GM12878 (cell line): ENCODE measurements around the gene OTX2. TPM values are rescaled to one million over a fixed set of nuclear protein-coding genes. Genes with fewer than 3 reads are reported as not detected.

Source experiments
- ATAC-seq: fragments of 200-7000 bp; cut with Tn5 transposase; 3 replicates; pipeline ENCODE4 v1.9.1; 2020; ENCODE audit warnings: mild to moderate bottlenecking, moderate library complexity
- BruUV-seq: library from RNA; stranded (reverse); fragments of 400-500 nt; replicated peaks from 2 replicates; lab custom pipeline; 2021; lab: Mats Ljungman, UMichigan
- CTCF ChIA-PET: fragments of 300-600 bp; sonication (Branson Sonifier 250); formaldehyde crosslinking; extraction: SDS; loops from one replicate; lab custom pipeline; 2021; ENCODE audit warnings: inconsistent platforms; lab: Yijun Ruan, JAX
- POLR2A ChIA-PET: fragments of 350-600 bp; formaldehyde crosslinking; extraction: SDS; loops from one replicate; lab custom pipeline; 2021; ENCODE audit warnings: inconsistent platforms; lab: Charles Lee
- RAD21 ChIA-PET: fragments of 300-600 bp; sonication (Branson Sonifier 250); formaldehyde crosslinking; loops from one replicate; lab custom pipeline; 2023; ENCODE audit warnings: antibody characterized with exemption; ENCODE audit not compliant: unreplicated experiment; lab: Charles Lee
- SMC1A ChIA-PET: fragments of 300-600 bp; sonication (Branson Sonifier 250); formaldehyde crosslinking; loops from one replicate; lab custom pipeline; 2023; ENCODE audit not compliant: unreplicated experiment, uncharacterized antibody; lab: Charles Lee
- DNase-seq: peaks from one replicate; pipeline ENCODE4 v3.0.0-alpha.2; 2011; ENCODE audit warnings: low read depth, low spot score
- FAIRE-seq: peaks from 3 replicates; lab custom pipeline; 2011; peaks lifted over from hg19 to GRCh38; lab: Jason Lieb, UNC
- H2AFZ ChIP-seq: 2 replicates; pipeline ENCODE4 v1.6.0; 2011; ENCODE audit warnings: low read depth, low read length, control low read depth; ENCODE audit not compliant: control insufficient read depth
- H3K27ac ChIP-seq: 2 replicates; pipeline ENCODE4 v1.5.1; 2011; ENCODE audit warnings: control low read depth; ENCODE audit not compliant: control insufficient read depth, insufficient read depth
- H3K27me3 ChIP-seq, 2 experiments: replicated peaks in 1 of 2; 2 replicates each; pipeline versions ENCODE4 v1.6.0 to v1.6.1; 2011; ENCODE audit warnings: low read length in 1 of 2; ENCODE audit not compliant: control insufficient read depth in 2 of 2, insufficient read depth in 2 of 2
- H3K36me3 ChIP-seq, 2 experiments: 2 replicates each; pipeline ENCODE4 v1.5.1; 2011; ENCODE audit warnings: low read length in 1 of 2; ENCODE audit not compliant: control insufficient read depth in 2 of 2, insufficient read depth in 2 of 2
- H3K4me1 ChIP-seq: 2 replicates; pipeline ENCODE4 v1.6.1; 2011; ENCODE audit warnings: mild to moderate bottlenecking, low read length, moderate library complexity, mixed read lengths; ENCODE audit not compliant: control insufficient read depth, insufficient read depth
- H3K4me2 ChIP-seq: 2 replicates; pipeline ENCODE4 v1.6.0; 2011; ENCODE audit warnings: control low read depth; ENCODE audit not compliant: control insufficient read depth, insufficient read depth
- H3K4me3 ChIP-seq: fragments of 200-600 bp; sonication (generic); 2 replicates; pipeline ENCODE4 v1.5.1; 2016
- H3K79me2 ChIP-seq: 2 replicates; pipeline ENCODE4 v1.6.0; 2011; ENCODE audit warnings: low read length; ENCODE audit not compliant: control insufficient read depth, insufficient read depth
- H3K9ac ChIP-seq: 2 replicates; pipeline ENCODE4 v1.8.0; 2011; ENCODE audit warnings: low read length, control low read depth, mixed read lengths; ENCODE audit not compliant: control insufficient read depth, insufficient read depth
- H3K9me3 ChIP-seq: replicated peaks from 3 replicates; pipeline ENCODE4 v1.5.1; 2011; ENCODE audit warnings: mild to moderate bottlenecking, low read length; ENCODE audit not compliant: control insufficient read depth, insufficient read depth
- H4K20me1 ChIP-seq: 2 replicates; pipeline ENCODE4 v1.6.0; 2011; ENCODE audit not compliant: control insufficient read depth, insufficient read depth
- BRCA1 ChIP-seq: IDR thresholded peaks from 2 replicates; pipeline ENCODE4 v1.6.1; 2011; ENCODE audit warnings: low read depth, low read length, improper control_type of control experiment
- MYB ChIP-seq: fragments of 150-350 bp; IDR thresholded peaks from 2 replicates; pipeline ENCODE4 v1.6.1; 2014; ENCODE audit warnings: mild to moderate bottlenecking, low read depth, low read length, borderline replicate concordance
- NFIC ChIP-seq: IDR thresholded peaks from 2 replicates; pipeline ENCODE4 v1.6.1; 2012; ENCODE audit warnings: low read depth, mild to moderate bottlenecking, inconsistent platforms, low read length, moderate library complexity
- PBX3 ChIP-seq: IDR thresholded peaks from 2 replicates; pipeline ENCODE4 v1.6.1; 2011; ENCODE audit warnings: mild to moderate bottlenecking, low read depth, low read length, moderate library complexity; ENCODE audit not compliant: insufficient replicate concordance
- TCF3 ChIP-seq: IDR thresholded peaks from 2 replicates; pipeline ENCODE4 v1.6.1; 2012; ENCODE audit warnings: low read depth, mild to moderate bottlenecking, low read length, borderline replicate concordance; ENCODE audit not compliant: insufficient read depth
- ZBTB33 ChIP-seq: fragments of 450-650 bp; IDR thresholded peaks from 2 replicates; pipeline ENCODE4 v1.6.1; 2017; ENCODE audit warnings: mild to moderate bottlenecking
- ZBTB40 ChIP-seq: fragments of 450-650 bp; IDR thresholded peaks from 2 replicates; pipeline ENCODE4 v1.6.1; 2016; ENCODE audit warnings: mild to moderate bottlenecking, moderate library complexity, borderline replicate concordance
- ZNF384 ChIP-seq: IDR thresholded peaks from 2 replicates; pipeline ENCODE4 v1.6.1; 2012; ENCODE audit warnings: low read depth, mild to moderate bottlenecking, low read length, improper control_type of control experiment, borderline replicate concordance
- WGBS: methylation state at CpG from one replicate; pipeline ENCODE4 v1.1.6; 2016; ENCODE audit warnings: low lambda C conversion rate; ENCODE audit not compliant: insufficient replicate concordance, insufficient coverage; ENCODE audit errors: missing lambda C conversion rate; 5-methylcytosine and 5-hydroxymethylcytosine counted together
- in situ Hi-C: fragments of 300-500 bp; cut with MboI; formaldehyde crosslinking; loops from 9 replicates; pipeline ENCODE4 v1.14.3; 2018; ENCODE audit warnings: mixed read lengths
- intact Hi-C: fragments of 100-400 bp; cut with micrococcal nuclease; formaldehyde crosslinking; loops from one replicate; pipeline ENCODE4 v1.14.2; 2022; ENCODE audit not compliant: unreplicated experiment
- polyA plus RNA-seq, 11 experiments: library from polyadenylated mRNA; depleted of rRNA in 4 of 11; unstranded in 6 of 11; stranded (reverse) in 5 of 11; fragments of >200 nt; fragmentation: Nextera tagmentation in 4 of 11; fragmentation: Illumina TruSeq in 1 of 11; extraction: Ambion mirVana in 4 of 11; extraction: Trizol in 1 of 11; gene quantifications; 1 replicate in 1 of 11; 2 replicates in 10 of 11; pipeline versions ENCODE4 v1.2.1 to v1.2.3, GENCODE V29; 2011 to 2016; ENCODE audit warnings: inconsistent platforms in 2 of 11, missing spikeins in 2 of 11, low read depth in 1 of 11
- total RNA-seq, 4 experiments: library from RNA; depleted of rRNA in 3 of 4; stranded (reverse); fragments of >200 nt in 3 of 4; fragmentation: Illumina TruSeq in 1 of 4; extraction: Trizol in 1 of 4; gene quantifications; 2 replicates each; pipeline versions ENCODE4 v1.2.1 to v1.2.3, GENCODE V29; 2013 to 2021
- TF ChIP-seq, protein P1 (sequence below): IDR thresholded peaks from 2 replicates; pipeline ENCODE4 v1.6.1; 2011; ENCODE audit warnings: low read depth, mild to moderate bottlenecking, low read length, moderate library complexity, borderline replicate concordance; ENCODE audit errors: extremely low read depth
- TF ChIP-seq, protein P2 (sequence below): fragments of 450-650 bp; IDR thresholded peaks from 2 replicates; pipeline ENCODE4 v1.6.1; 2018; ENCODE audit warnings: mild to moderate bottlenecking, low read depth, moderate library complexity; ENCODE audit not compliant: partially characterized antibody

The OTX2 gene
- total and polyA plus RNA-seq, 10 of the 15 experiments (the other 5 are each of a cell fraction or from before 2014, with no cell fraction given) = not detected

DNA sequence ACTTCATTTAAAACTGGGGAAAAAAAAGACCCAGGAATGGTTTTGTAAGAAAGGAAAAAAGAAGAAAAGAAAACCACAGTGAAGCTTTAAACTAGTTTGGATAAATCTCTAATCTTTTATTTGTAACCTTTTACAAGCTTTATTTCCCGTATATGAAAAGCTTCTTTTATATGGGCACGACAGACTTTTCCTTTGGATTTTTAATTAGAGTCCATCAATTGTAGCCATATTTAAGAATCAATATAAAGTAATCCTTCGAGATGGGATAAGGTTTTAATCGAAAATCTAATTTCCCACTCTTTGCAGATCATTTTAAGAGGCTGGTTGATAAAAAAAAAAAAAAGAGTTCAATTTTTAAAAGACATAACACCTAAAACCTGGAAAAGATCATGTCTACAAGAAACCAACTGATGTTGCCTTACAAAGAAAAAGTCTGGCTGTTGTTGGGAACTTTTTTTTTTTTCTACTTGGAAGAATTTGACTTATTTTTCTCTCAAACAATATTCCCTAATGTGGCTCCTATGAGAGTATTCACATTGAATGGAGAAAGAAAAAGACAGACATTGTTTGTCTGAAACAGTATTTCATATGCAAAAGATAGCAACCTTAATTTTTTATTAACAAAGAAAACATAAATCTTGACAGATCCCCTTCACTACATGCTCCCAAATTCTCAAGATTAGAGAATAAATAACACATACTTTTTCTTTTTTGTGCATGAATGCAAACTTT is 4.9 kb upstream of the OTX2 start:
- CTCF ChIA-PET = interaction anchor here (0.6 kb wide), 2 partner anchors 60 to 169 kb away, joined by 3 read pairs; no protein-coding TSS in a partner anchor
- no TSS peak for BruUV-seq
- in situ Hi-C loops = no loop called here
- RAD21 ChIA-PET = no interaction called here
- H4K20me1 ChIP-seq = no peaks in the 10 kb centered on the region
- peaks cover 7 to 21% of the 10 kb centered on the region in 2 experiments for H3K27me3 ChIP-seq
- H3K79me2 ChIP-seq = no peaks in the 10 kb centered on the region
- H3K4me2 ChIP-seq = no peak overlapping the region
- H3K36me3 ChIP-seq = no peaks in the 10 kb centered on the region
- whole genome bisulfite sequencing = 0% methylated on average over 4 of the region's 4 CpGs
- H3K9me3 ChIP-seq = no peaks in the 10 kb centered on the region
- DNase-seq (no peak), ATAC-seq (no peak), FAIRE-seq (no peak)
- intact Hi-C loops = no loop called here
- SMC1A ChIA-PET = no interaction called here
- H3K9ac ChIP-seq = no peak overlapping the region
- no peak overlapping the region for H2AFZ ChIP-seq
- H3K27ac ChIP-seq = no peak overlapping the region
- H3K4me3 ChIP-seq = no peak overlapping the region
- POLR2A ChIA-PET = interaction anchor here (0.5 kb wide), 1 partner anchor 51 kb away, joined by 4 read pairs; no protein-coding TSS in a partner anchor
- H3K4me1 ChIP-seq = no peaks in the 10 kb centered on the region
- TF ChIP-seq MYB (no peak), ZBTB40 (no peak), ZNF384 (no peak), TCF3 (no peak), NFIC (no peak), BRCA1 (no peak), ZBTB33 (no peak), PBX3 (no peak)
- TF ChIP-seq, protein P1, sequence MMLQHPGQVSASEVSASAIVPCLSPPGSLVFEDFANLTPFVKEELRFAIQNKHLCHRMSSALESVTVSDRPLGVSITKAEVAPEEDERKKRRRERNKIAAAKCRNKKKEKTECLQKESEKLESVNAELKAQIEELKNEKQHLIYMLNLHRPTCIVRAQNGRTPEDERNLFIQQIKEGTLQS = no peak
- TF ChIP-seq, protein P2, sequence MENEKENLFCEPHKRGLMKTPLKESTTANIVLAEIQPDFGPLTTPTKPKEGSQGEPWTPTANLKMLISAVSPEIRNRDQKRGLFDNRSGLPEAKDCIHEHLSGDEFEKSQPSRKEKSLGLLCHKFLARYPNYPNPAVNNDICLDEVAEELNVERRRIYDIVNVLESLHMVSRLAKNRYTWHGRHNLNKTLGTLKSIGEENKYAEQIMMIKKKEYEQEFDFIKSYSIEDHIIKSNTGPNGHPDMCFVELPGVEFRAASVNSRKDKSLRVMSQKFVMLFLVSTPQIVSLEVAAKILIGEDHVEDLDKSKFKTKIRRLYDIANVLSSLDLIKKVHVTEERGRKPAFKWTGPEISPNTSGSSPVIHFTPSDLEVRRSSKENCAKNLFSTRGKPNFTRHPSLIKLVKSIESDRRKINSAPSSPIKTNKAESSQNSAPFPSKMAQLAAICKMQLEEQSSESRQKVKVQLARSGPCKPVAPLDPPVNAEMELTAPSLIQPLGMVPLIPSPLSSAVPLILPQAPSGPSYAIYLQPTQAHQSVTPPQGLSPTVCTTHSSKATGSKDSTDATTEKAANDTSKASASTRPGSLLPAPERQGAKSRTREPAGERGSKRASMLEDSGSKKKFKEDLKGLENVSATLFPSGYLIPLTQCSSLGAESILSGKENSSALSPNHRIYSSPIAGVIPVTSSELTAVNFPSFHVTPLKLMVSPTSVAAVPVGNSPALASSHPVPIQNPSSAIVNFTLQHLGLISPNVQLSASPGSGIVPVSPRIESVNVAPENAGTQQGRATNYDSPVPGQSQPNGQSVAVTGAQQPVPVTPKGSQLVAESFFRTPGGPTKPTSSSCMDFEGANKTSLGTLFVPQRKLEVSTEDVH = no peak
